Measurements from ENCODE around the gene TP53RK. TPM values are rescaled to one million over a fixed set of nuclear protein-coding genes. Genes with fewer than 3 reads are reported as not detected.
"Not testable (repeated sequence)": the region's sequence is repeated elsewhere in the genome, so short reads cannot be mapped to it uniquely, and the experiment has no call there.

TP53RK gene
- total RNA-seq, 1 donor from 2014 or later, result 6.4 TPM

GRCh38 chr20:46688151-46689081, 828 bp downstream of the TP53RK start:
- intact Hi-C loops (cut with DNase I), result loop anchor here (5.0 kb wide), 1 partner anchor 126 kb away; no protein-coding TSS in a partner anchor
- no peak for DNase-seq (ENCODE audit: low spot score)

- DNase-seq (ENCODE audit: low spot score), result no peak
- intact Hi-C loops (cut with DNase I), result no loop called here
Observed at GRCh38 chr20:46683939-46684750, 5.1 kb downstream of the TP53RK start.

GRCh38 chr20:46683668-46683938, 5.6 kb downstream of the TP53RK start:
- intact Hi-C loops (cut with DNase I), result no loop called here
- no peak for DNase-seq (ENCODE audit: low spot score)

GRCh38 chr20:46683011-46683667, 6.1 kb downstream of the TP53RK start:
- DNase-seq (ENCODE audit: low spot score), result no peak
- intact Hi-C loops (cut with DNase I), result no loop called here

- no peak for DNase-seq (ENCODE audit: low spot score)
- intact Hi-C loops (cut with DNase I), result no loop called here
Observed at GRCh38 chr20:46682063-46682821, 7.0 kb downstream of the TP53RK start.

GRCh38 chr20:46681032-46681854, 8.0 kb downstream of the TP53RK start:
- intact Hi-C loops (cut with DNase I), result loop anchor here (2.0 kb wide), 1 partner anchor 160 kb away; no protein-coding TSS in a partner anchor
- DNase-seq (ENCODE audit: low spot score), result no peak

GRCh38 chr20:46680684-46681031, 8.6 kb downstream of the TP53RK start:
- intact Hi-C loops (cut with DNase I), result loop anchor here (2.0 kb wide), 1 partner anchor 160 kb away; no protein-coding TSS in a partner anchor
- DNase-seq (ENCODE audit: low spot score), result no peak

- no peak for DNase-seq (ENCODE audit: low spot score)
- intact Hi-C loops (cut with DNase I), result no loop called here
Observed at GRCh38 chr20:46678516-46678915, 10.7 kb downstream of the TP53RK start.

GRCh38 chr20:46677608-46678007, 11.6 kb downstream of the TP53RK start:
- intact Hi-C loops (cut with DNase I), result no loop called here
- no peak for DNase-seq (ENCODE audit: low spot score)

- intact Hi-C loops (cut with DNase I); DNase-seq (ENCODE audit: low spot score): not testable (repeated sequence)
Observed at GRCh38 chr20:46676649-46677316, 12.5 kb downstream of the TP53RK start.

- DNase-seq (ENCODE audit: low spot score), result no peak
Observed at GRCh38 chr20:46674253-46675083, 14.8 kb downstream of the TP53RK start.

GRCh38 chr20:46673394-46674252, 15.6 kb downstream of the TP53RK start:
- DNase-seq (ENCODE audit: low spot score), result no peak
- intact Hi-C loops (cut with DNase I), result no loop called here

More at GRCh38 chr20:46674253-46675083, 14.8 kb downstream of the TP53RK start:
- intact Hi-C loops (cut with DNase I), result no loop called here

GRCh38 chr20:46672543-46673148, 16.6 kb downstream of the TP53RK start:
- intact Hi-C loops (cut with DNase I), result no loop called here
- no peak for DNase-seq (ENCODE audit: low spot score)

GRCh38 chr20:46671866-46672542, 17.2 kb downstream of the TP53RK start:
- no peak for DNase-seq (ENCODE audit: low spot score)
- intact Hi-C loops (cut with DNase I), result no loop called here
